WTC11 (cell line): ENCODE data around the gene MRPS10.

ENCODE experiments used
- ATF1 ChIP-seq: sonication (generic); formaldehyde crosslinking; IDR thresholded peaks from 2 replicates; pipeline ENCODE4 v1.8.1; 2023; ENCODE audit warnings: mild to moderate bottlenecking, moderate library complexity, missing genetic modification reagents
- CBFB ChIP-seq: sonication (generic); formaldehyde crosslinking; IDR thresholded peaks from 2 replicates; pipeline ENCODE4 v1.8.1; 2022; ENCODE audit warnings: mild to moderate bottlenecking, low read depth, missing genetic modification reagents
- CREB1 ChIP-seq: sonication (generic); formaldehyde crosslinking; IDR thresholded peaks from 2 replicates; pipeline ENCODE4 v1.8.0; 2023; ENCODE audit warnings: mild to moderate bottlenecking, missing genetic modification reagents
- IRF2 ChIP-seq: sonication (generic); formaldehyde crosslinking; IDR thresholded peaks from 2 replicates; pipeline ENCODE4 v1.8.0; 2022; ENCODE audit warnings: low read depth, missing genetic modification reagents, borderline replicate concordance
- JAZF1 ChIP-seq: fragments of 250-450 bp; sonication (Bioruptor Pico); IDR thresholded peaks from 2 replicates; pipeline ENCODE4 v1.9.0; 2021; ENCODE audit warnings: moderate library complexity, mild to moderate bottlenecking, inconsistent platforms
- MXD4 ChIP-seq: fragments of 250-450 bp; sonication (Bioruptor Pico); IDR thresholded peaks from 2 replicates; pipeline ENCODE4 v1.8.0; 2021; ENCODE audit warnings: mild to moderate bottlenecking, moderate library complexity, borderline replicate concordance
- NR1H2 ChIP-seq: sonication (generic); formaldehyde crosslinking; IDR thresholded peaks from 2 replicates; pipeline ENCODE4 v1.9.0; 2021; ENCODE audit warnings: mild to moderate bottlenecking, moderate library complexity, missing genetic modification reagents
- TEAD4 ChIP-seq: sonication (generic); formaldehyde crosslinking; IDR thresholded peaks from 2 replicates; pipeline ENCODE4 v1.8.0; 2022; ENCODE audit warnings: mild to moderate bottlenecking, missing genetic modification reagents
- TF ChIP-seq, protein P1 (sequence below): sonication (generic); formaldehyde crosslinking; IDR thresholded peaks from 2 replicates; pipeline ENCODE4 v1.8.1; 2023; ENCODE audit warnings: mild to moderate bottlenecking, missing genetic modification reagents
- TF ChIP-seq, protein P2 (sequence below): fragments of 200-600 bp; IDR thresholded peaks from 2 replicates; pipeline ENCODE4 v1.8.0; 2022; ENCODE audit warnings: antibody characterized with exemption
- TF ChIP-seq, protein P3 (sequence below): sonication (generic); formaldehyde crosslinking; IDR thresholded peaks from 2 replicates; pipeline ENCODE4 v1.8.1; 2023; ENCODE audit warnings: mild to moderate bottlenecking, missing genetic modification reagents, moderate library complexity

DNA sequence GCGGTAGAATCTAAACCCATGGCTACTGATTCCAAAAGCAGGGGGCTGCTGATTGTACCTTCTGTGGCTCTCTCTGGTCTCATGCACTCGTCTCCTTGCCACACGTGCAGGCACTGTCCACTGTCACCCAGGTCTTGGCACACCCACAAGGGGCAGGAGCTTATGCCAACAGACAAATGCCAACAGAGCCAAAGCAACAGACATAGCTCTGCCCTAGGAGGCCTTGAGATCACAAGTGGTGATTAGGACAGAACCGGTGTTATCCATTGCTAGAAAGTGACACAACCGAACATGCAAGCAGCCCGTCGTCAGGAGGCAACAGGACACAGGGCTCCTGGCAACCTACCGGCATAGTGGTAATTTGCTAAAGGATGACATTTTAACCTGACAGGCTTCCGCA is 36.8 kb upstream of the MRPS10 start:
- TF ChIP-seq, protein P1, sequence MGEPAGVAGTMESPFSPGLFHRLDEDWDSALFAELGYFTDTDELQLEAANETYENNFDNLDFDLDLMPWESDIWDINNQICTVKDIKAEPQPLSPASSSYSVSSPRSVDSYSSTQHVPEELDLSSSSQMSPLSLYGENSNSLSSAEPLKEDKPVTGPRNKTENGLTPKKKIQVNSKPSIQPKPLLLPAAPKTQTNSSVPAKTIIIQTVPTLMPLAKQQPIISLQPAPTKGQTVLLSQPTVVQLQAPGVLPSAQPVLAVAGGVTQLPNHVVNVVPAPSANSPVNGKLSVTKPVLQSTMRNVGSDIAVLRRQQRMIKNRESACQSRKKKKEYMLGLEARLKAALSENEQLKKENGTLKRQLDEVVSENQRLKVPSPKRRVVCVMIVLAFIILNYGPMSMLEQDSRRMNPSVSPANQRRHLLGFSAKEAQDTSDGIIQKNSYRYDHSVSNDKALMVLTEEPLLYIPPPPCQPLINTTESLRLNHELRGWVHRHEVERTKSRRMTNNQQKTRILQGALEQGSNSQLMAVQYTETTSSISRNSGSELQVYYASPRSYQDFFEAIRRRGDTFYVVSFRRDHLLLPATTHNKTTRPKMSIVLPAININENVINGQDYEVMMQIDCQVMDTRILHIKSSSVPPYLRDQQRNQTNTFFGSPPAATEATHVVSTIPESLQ: no peak
- TF ChIP-seq IRF2 (CRISPR knock-in tag): no peak
- TF ChIP-seq, protein P2, sequence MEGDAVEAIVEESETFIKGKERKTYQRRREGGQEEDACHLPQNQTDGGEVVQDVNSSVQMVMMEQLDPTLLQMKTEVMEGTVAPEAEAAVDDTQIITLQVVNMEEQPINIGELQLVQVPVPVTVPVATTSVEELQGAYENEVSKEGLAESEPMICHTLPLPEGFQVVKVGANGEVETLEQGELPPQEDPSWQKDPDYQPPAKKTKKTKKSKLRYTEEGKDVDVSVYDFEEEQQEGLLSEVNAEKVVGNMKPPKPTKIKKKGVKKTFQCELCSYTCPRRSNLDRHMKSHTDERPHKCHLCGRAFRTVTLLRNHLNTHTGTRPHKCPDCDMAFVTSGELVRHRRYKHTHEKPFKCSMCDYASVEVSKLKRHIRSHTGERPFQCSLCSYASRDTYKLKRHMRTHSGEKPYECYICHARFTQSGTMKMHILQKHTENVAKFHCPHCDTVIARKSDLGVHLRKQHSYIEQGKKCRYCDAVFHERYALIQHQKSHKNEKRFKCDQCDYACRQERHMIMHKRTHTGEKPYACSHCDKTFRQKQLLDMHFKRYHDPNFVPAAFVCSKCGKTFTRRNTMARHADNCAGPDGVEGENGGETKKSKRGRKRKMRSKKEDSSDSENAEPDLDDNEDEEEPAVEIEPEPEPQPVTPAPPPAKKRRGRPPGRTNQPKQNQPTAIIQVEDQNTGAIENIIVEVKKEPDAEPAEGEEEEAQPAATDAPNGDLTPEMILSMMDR: no peak
- TF ChIP-seq NR1H2 (CRISPR knock-in tag): no peak
- no peak for TF ChIP-seq MXD4
- no peak for TF ChIP-seq CBFB (CRISPR knock-in tag)
- TF ChIP-seq, protein P3, sequence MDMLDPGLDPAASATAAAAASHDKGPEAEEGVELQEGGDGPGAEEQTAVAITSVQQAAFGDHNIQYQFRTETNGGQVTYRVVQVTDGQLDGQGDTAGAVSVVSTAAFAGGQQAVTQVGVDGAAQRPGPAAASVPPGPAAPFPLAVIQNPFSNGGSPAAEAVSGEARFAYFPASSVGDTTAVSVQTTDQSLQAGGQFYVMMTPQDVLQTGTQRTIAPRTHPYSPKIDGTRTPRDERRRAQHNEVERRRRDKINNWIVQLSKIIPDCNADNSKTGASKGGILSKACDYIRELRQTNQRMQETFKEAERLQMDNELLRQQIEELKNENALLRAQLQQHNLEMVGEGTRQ (CRISPR knock-in tag): no peak
- no peak for TF ChIP-seq CREB1 (CRISPR knock-in tag)
- no peak for TF ChIP-seq TEAD4 (CRISPR knock-in tag)
- no peak for TF ChIP-seq ATF1 (CRISPR knock-in tag)
- no peak for TF ChIP-seq JAZF1 (CRISPR knock-in tag)
